Medulla oblongata (tissue), 1 donor: ENCODE data around the gene BBS9.

Experiments used
- DNase-seq: peaks from one replicate; pipeline ENCODE4 v3.0.0-alpha.2; 2015; ENCODE audit errors: extremely low spot score

The BBS9 gene

GRCh38 chr7:33646891-33647391 lies 517.6 kb downstream of the BBS9 start:
- DNase-seq: no peak

GRCh38 chr7:33649476-33650441 lies 520.4 kb downstream of the BBS9 start:
- no peak for DNase-seq

GRCh38 chr7:33650828-33651227 lies 521.5 kb downstream of the BBS9 start:
- DNase-seq: no peak

GRCh38 chr7:33651998-33652515 lies 522.7 kb downstream of the BBS9 start:
- DNase-seq: no peak

- no peak for DNase-seq
Measured at GRCh38 chr7:33654676-33655075, 525.3 kb downstream of the BBS9 start.
